Activated gamma-delta T cell treated with Interleukin-2 at 50 U/mL for 16 hours (primary cell): Measurements from ENCODE around the gene ELOA.
A peak's percentile ranks its signal among the peaks of the same experiment; 100 is the strongest.
"Not testable (repeated sequence)": the region's sequence is repeated elsewhere in the genome, so short reads cannot be mapped to it uniquely, and the experiment has no call there.

Experiments
- DNase-seq: peaks from one replicate; pipeline ENCODE4 v3.0.0-alpha.2; 2020

Gene ELOA

DNA sequence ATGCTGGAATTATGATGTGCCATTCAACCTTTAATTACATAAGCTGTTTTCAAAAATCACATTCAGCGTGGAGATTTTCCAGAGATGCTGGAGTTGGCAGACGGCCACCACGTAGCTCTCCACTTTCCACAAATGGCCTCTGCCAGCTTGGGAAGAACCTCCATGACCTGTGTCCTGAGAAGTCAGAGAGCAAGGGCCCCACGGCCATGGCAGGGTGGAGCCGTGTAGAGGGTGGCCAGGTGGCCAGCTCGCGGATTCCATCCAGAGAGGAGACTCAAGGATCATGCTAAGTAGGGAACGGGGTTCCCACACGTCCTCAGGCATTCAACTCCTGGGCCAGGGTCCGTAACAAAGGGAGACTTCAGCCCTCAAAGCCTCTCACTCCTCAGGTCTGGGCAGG lies 58.6 kb downstream of the ELOA start:
- no peak for DNase-seq

DNA sequence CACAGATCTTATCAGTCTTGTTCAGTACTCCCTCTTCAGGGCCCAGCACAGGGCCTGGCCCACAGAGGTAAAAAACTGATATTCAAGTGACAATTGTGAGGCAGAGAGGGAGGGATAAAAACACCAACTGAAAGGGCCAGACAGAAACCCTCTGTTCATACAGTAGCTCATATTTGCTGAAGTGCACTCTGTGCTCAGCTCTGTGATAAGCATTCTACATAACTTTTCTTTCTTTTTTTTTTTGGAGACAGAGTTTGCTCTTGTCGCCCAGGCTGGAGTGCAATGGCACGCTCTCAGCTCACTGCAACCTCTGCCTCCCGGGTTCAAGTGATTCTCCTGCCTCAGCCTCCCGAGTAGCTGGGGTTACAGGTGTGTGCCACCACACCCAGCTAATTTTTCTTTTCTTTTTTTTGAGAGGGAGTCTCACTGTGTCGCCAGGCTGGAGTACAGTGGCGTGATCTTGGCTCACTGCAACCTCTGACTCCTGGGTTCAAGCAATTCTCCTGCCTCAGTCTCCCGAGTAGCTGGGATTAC lies 59.6 kb downstream of the ELOA start:
- DNase-seq = not testable (repeated sequence)

DNA sequence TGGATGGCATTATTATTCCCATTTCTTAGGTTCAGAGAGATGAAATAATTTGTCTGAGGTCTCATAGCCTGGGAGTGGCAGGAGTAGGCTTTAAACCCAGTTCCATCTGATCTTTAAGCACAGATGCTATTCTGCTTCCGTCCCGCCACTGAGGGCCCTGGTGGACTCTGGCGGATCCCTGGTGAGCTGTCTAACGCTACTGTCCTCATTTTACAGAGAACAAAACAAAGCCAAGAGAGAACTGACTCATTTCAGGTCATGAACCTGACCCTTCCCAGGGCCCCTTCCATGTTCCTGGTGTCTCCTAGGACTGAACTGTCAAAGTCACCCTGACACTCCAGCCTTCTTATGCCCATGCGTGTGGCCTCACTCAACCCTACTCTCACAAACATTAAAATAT lies 60.4 kb downstream of the ELOA start:
- DNase-seq = no peak

DNA sequence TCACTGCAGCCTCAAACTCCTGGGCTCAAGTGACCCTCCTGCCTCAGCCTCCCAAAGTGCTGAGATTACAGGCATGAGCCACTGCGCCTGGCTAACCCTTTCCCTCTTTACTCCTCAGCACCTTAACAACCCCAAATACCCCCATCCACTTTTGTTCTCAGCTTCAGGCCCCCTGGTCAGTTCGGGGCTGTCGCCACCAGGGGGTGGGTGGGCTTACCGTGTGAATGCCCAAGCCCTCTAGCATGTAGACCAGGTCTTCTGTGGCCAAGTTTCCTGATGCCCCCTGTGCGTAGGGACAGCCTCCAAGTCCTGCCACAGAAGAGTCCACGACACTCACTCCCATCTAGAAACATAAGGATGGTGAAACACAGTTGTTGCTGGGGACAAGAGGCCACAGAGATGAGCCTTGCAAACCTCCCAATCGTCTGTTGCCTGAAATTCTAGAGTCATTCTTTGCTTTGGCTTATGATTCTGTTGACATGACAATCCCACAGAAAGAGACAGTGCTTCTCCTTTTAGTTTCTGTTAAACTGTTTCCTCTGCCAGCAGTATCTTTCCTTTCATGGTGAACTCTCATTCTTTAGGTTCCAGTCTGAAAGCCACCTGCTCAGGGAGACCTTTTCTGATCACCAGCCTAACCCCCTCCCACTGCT lies 61.0 kb downstream of the ELOA start:
- no peak for DNase-seq

DNA sequence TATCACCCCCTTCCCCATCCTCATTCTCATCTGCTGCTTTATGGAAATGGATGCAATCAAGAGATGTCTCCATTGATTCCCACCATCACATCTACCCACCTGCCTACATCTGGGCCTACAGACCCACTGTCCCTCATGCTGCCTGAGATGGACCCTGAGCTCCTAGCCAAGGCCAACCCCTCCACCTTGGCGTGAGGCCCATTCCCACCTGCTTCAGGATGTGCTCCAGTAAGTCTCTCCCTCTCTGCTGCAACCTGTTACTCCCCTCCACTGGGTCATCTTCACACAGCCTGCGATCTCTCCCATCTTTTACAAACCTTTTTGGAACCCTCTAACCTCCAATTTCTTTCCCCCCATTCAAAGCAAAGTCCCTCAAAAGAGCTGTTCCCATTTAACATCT lies 61.8 kb downstream of the ELOA start:
- DNase-seq = no peak

DNA sequence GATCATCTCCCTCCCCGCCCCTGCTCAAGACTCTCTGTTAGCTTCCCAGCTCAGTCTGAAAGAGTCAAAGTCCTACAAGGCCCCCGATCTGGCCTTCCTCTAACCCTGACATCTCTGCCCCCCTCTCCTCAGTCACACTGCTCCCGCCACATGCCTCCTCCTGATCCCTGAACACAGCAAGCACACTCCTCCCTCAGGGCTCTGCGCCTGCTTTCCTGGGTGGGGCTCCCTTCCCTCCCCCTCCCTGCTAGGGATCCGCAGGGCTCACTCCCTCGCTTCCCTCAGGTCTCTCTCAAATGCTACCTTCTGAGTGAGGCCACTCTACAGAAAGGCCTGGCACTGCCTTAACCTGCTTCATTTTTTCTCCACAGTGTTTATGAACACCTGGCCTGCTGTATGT lies 63.0 kb downstream of the ELOA start:
- no peak for DNase-seq

DNA sequence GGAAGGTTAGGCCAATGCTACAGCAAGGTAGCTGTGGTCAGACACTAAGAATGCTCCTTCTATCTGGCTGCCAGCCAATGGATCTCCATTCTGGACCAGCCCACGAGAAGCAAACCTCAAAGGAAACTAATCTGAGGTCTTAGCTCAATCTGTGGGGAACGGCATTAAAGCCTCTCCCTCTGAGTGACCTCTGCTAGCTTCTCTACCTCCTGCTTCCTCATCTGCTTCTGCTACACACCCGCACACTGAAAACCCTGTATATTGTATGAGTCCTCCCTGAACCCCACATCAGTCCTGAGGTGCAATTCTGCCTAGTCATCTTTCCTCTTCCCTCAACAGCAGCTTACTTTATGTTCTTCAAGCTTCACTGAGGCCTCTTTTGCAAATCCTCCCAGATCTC lies 64.2 kb downstream of the ELOA start:
- DNase-seq = no peak

DNA sequence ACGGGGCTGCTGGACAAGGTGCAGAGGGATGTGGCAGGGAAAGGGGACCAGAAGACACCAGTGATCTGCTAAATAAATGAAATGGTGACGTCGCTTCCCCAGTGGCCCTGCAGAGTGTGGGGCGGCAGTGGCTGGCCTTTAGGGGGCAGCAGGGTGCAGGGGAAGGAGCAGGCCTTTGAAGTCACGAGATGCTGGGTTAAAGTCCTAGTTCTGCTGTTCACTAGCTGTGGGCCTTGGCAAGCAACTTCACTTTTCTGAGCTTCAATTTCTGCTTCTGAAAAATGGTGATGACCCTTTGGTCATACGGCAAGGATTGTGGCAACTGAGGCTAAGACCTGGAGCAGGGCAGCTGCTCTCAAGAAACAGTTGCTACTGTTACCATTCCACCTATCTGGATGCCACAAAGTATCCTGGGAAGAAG lies 66.5 kb downstream of the ELOA start:
- DNase-seq = peak; percentile 85

DNA sequence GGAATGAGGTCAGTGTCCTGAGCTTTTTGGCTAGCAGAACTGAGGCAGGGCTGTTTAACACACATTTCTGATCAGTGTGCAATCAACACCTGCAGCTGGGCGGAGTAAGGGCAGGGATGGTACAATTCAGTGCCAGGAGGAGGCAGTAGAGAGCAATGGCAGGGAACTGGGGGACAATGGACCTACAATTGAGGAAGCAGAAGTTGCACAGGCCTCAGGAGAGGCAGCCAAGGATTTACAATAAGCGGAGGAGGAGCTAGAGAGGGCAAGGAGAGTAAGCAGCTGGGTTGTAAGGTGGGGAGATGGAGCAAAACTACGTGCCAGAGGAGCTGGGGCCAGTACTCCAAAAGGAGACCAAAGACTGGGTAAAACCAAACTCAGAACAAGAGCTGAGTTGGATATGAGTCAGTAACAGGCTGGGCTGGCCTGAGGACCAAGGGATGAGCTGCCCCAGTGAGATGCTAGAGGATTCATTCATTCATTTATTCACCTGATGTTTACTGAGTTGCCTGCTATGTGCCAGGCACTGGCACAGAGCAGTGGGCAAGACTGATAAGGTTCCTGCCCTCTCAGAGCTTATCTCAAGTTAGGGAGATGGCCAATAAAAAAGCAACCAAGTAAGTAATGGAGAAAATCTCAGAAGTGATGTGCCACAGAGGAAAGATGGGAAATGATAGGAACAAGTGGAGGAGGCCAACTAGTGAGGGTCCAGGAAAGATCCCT lies 67.7 kb downstream of the ELOA start:
- DNase-seq = peak; percentile 44
